Gastrocnemius medialis (tissue), 4 donors: Measurements from ENCODE around the gene AGAP5.

ENCODE experiments used
- POLR2A ChIP-seq, 2 donors: fragments of 450-650 bp; IDR thresholded peaks; one replicate each; pipeline ENCODE4 v1.6.1; 2017; ENCODE audit warnings: antibody characterized with exemption in 2 of 2, mild to moderate bottlenecking in 2 of 2, moderate library complexity in 2 of 2
- TF ChIP-seq, protein P1 (sequence below), 5 experiments: fragments of 450-650 bp in 3 of 5; fragments of 200-600 bp in 2 of 5; sonication (generic) in 2 of 5; IDR thresholded peaks in 4 of 5; conservative IDR thresholded peaks in 1 of 5; 1 replicate in 4 of 5; 2 replicates in 1 of 5; pipeline ENCODE4 v1.5.1; 2016 to 2019; ENCODE audit warnings: antibody characterized with exemption in 5 of 5, mild to moderate bottlenecking in 3 of 5, moderate library complexity in 3 of 5

DNA sequence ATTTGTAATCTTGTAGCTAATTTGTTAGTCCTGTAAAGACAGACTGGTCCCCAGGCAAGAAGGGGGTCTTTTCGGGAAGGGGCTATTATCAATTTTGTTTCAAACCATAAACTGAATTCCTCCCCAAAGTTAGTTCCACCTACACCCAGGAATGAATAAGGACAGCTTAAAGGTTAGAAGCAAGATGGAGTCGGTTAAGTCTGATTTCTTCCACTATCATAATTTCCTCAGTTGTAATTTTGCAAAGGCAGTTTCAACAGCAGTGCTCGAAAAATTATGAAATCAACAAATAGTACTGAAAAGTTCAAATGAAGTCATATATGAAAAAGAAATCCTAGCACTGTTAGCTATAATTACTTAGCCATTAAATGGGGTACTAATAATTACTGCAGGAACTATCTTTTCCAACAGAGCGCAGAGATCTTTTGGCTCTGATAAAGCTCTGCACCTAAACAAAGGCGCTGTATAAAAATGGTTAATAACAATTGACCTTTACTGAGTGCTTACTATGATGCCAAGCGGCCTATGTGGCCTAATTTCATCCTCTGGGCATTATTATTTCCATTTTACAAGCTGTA, 45.5 kb upstream of the AGAP5 start:
- TF ChIP-seq POLR2A (IDR thresholded peaks at IDR 0.05): no peak
- TF ChIP-seq, protein P1, sequence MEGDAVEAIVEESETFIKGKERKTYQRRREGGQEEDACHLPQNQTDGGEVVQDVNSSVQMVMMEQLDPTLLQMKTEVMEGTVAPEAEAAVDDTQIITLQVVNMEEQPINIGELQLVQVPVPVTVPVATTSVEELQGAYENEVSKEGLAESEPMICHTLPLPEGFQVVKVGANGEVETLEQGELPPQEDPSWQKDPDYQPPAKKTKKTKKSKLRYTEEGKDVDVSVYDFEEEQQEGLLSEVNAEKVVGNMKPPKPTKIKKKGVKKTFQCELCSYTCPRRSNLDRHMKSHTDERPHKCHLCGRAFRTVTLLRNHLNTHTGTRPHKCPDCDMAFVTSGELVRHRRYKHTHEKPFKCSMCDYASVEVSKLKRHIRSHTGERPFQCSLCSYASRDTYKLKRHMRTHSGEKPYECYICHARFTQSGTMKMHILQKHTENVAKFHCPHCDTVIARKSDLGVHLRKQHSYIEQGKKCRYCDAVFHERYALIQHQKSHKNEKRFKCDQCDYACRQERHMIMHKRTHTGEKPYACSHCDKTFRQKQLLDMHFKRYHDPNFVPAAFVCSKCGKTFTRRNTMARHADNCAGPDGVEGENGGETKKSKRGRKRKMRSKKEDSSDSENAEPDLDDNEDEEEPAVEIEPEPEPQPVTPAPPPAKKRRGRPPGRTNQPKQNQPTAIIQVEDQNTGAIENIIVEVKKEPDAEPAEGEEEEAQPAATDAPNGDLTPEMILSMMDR (IDR thresholded peaks at IDR 0.05 in 4 of 5, conservative IDR thresholded peaks at IDR 0.05 in 1 of 5): no peak
